ENCODE results near the gene BATF.

The BATF gene

DNA sequence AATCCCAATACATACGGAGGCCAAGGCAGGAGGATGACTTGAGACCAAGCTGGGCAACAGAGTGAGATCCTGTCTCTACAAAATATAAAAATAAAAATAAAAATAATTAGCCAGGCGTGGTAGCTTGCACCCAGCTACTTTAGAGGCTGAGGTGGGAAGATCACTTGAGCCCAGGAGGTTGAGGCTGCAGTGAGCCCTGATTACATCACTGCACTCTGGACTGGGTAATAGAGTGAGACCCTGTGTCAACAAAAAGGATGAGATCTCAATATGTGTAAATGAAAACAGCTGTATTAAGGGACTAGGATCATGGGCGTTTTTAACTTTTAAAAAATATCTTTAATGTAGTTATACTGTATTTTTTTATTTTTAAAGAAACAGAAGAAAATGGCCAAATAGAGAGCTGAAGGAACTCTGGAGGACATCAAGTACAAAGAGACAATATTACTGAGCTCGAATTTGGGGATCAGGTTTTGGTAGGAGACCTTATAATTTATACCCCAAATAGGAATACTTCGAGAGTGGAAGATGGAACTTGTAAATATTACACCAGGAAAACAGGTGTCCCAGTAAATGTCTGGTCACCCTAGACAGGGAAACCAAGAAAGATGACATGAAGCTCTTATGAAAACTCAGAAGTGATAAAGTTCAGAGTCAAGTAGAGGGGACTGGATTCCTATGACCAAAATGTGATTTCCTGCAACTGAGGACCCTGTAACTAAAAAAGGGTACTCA is 13.1 kb downstream of the BATF start:
- DNase-seq (ENCODE audit: low spot score): no peak

DNA sequence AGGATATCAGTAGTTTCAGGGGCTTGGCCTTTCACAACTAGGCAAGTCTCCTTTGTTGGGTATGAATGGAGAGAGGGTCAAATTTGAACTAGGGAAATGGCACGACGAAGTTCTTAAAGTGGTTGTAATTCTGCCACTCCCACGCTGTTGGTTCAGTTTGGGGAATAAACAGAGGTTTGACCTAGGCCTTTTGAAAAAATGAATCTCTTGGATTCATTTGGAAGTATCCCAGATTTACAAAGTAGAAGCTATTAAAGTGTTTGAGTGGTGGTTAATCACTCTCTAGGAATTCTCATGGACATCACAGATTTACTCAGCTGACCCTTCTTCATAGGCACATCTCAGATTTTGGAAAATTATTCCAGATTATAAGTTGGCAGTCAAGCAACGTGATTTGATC is 14.8 kb downstream of the BATF start:
- DNase-seq (ENCODE audit: low spot score): no peak

DNA sequence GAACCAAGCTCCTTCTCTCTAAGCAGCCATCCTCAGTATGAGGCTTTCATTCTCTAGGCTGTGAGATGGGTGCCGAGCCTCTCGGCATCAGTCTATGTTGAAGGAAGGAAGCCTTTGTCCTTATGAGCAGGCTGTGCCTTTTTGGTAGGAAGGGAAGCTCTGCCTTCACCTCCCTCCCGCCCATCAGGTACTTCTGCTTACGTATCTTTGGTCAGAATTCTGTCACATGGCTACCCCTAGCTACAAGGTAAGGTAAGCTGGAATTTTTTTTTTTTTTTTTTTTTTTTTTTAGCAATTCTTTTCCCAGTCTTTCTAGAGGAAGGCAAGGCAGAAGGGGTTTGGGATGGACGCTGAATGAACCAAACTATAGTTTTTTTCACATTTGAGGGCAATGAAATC is 16.9 kb downstream of the BATF start:
- DNase-seq (ENCODE audit: low spot score): no peak

DNA sequence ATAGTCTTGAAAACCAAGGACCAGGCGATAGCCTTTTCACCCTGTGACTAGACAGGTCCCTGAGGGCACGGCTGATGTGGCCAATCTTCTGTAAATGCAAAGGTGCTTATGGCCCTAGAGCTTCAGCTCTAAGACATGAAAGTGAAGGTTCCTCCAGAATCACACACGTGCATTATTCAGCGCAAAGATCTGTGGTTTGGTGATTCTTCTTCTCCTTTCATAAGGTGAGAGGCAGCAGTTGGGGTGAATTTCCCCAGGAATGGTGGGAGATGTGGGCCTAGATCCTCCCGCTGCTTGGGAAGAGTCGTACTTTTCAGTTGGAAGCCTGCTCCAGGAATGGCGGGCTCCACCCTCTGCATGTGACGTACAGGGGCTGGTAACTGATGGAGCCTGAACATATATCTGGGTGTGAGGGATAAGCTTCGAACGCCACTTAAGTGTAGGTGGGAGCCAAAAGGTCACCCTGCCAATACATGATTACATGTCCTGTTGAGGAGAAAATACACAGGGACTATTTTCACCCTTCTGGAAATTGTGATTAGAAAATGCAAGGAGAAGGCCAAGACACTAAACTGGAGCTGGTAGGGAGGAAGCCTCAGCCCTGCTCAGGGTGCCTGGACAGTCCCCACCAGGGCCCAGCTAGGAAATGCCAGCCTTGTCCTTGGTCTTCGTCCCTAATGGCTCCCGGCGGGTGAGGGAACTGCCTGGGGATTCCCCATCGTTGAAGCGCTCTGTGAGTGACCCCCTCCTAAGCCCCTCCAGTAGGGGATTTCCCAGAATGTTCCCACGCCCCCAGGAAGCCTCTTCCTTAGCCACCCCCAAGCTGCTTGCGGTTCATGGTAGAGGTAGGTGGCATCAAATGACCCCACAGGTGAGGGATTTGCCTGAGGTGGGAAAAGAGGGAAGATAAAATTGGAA is 17.6 kb downstream of the BATF start:
- DNase-seq (ENCODE audit: low spot score): no peak

DNA sequence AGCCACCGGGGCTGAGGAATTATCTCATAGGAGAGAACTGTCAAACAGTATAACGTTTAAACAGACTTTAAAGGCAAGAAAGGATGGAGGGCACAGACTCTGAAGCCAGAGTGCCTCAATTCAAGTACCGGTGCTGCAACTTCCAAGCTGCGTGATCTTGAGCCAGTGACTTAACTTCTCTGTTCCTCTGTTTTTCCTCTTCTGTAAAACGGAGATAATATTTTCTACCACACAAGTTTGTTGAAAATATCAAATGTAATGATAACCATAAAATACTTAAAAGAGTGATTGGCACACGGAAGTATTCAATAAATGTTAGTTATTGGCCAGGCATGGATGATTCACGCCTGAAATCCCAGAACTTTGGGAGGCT is 18.2 kb downstream of the BATF start:
- DNase-seq (ENCODE audit: low spot score): no peak

DNA sequence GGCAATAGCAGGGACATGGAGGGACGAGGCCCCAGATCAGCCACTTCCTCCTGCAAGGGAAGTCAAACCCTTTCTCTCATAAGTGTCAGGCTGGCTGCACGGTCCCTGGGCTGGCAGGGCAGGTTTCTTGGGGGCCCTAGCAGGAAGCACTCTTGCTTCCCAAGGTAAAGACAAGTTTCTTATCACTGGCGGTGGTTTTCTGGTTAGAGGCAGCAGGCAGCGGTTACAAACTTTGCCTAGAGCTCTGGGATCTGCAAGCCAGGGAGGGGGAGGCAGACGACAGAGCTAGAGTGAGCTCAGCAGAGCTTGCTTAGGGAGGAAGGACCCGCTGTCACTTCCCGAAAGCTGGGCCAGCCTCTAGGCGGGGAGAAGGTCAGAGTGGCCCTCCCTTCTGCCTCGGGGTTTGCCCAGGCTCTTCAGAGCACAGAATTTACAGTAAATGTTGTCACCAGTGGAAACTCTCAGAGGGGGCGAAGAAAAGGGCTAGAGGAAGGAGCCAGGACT is 20.4 kb downstream of the BATF start:
- peak; percentile 48 for DNase-seq (ENCODE audit: low spot score)

DNA sequence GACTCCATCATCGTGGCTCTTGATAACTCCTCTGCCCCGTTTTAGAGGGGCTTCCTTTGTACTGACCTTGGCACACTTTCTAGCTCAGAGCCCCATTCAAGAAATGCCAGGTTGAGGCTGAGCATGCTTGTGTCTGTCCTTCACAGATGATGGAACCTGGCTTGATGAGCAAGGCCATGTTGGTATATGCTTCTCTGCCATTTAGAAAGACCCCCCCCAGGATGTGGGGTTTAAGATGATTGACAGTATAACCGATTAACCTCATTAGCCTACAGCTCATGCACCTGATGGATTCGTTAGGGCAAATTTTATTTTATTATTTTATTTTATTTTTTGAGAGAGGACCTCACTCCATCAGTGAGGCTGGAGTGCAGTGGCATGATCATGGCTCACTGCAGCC is 21.0 kb downstream of the BATF start:
- no peak for DNase-seq (ENCODE audit: low spot score)

DNA sequence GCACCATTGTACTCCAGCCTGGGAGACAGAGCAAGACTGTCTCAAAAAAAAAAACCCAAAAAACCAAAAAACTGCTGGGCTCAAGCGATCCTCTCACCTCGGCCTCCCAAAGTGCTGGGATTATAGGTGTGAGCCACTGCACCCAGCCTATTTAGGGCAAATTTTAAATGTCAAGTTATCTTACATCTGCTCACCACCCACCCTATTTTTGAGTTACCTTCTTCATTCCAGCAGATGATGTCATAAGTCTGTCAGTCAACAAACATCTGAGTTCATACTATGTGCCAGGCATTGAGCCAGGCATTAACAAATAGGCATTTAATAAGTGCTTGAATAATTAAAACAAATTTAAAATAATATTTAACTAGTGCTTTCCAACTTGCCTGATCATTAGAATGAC is 21.5 kb downstream of the BATF start:
- no peak for DNase-seq (ENCODE audit: low spot score)

DNA sequence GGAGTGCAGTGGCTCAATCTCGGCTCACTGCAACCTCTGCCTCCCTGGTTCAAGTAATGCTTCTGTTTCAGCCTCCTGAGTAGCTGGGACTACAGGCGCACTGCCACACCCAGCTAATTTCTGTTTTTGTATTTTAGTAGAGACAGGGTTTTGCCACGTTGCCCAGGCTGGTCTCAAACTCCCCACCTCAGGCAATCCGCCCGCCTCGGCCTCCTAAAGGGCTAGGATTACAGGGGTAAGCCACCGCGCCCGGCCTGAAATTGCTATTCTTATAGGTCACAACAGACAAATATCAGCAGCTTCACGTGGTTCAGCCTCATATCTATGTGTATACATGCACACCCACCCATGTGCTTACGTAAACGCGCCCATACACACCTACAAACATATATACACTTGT is 23.6 kb downstream of the BATF start:
- DNase-seq (ENCODE audit: low spot score): no peak

DNA sequence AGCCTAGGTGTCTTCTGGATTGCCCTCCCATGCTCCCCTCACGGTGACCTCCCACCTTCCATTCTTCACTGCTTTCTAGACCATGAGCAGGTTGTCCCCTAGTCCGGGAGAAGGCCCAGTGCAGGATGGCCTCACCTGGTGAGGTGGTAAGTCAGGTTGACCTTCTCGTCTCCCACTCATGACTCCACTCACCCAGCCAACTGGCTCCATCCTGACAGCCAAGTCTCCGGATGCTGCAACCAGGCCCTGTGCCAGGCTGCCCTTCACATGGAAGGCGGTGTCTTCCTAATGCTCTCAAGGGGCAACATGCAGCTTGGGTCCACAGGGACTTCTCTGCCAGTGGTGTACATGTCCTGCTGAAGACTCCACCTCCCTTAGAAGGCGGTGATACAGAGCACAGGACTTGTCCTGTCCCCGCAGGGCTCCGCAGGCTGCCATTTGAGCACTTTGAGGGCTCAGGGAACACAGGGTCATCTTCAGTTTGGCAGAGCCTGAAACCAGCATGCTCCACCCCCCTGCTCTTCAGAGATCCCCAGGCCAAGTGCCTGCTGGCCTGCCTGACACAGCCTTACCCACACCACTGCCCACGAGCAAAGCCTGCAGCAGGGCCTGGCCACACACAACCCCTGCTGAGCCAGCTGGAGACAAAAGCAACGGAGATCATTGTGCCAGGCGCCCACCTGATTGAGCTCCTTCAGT is 25.4 kb downstream of the BATF start:
- DNase-seq (ENCODE audit: low spot score): no peak

DNA sequence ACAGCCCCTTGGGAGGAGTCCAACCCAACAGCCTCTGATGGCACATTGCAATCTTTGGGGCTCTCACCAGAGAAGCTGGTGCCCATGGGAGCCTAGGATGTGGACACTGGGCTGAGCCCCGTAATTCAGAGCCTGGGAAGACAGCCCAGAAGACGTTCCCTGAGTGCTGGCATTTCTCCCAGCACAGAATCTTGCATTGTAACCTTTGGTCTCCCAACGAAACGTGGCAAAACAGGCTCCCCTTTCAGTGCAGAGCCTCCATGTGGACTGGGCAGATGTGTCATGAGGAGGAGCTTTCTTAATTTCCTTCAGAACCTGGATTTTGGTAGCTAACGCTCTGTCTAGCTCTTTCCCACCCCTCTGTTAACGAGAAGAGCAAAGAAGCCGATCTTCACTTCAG is 26.3 kb downstream of the BATF start:
- no peak for DNase-seq (ENCODE audit: low spot score)

DNA sequence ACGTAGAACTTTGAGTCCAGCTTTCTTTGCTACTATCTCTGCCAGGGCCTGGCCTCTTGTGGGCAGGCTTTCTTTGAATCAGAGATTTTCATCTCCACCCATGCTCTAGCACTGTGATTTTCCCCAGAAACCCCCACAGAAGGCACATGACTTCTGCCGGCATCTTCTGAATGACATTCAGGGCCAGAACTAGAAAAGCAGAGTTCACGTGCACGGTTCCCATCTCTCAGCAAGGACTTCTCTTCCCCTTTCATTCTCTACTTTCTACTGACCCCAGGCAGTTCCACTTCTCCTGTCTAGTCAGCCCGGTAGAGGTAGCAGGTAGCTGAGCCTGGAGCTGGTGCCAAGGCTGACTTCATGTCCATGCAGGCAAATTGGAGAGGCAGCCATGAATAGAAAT is 26.9 kb downstream of the BATF start:
- DNase-seq (ENCODE audit: low spot score): no peak

DNA sequence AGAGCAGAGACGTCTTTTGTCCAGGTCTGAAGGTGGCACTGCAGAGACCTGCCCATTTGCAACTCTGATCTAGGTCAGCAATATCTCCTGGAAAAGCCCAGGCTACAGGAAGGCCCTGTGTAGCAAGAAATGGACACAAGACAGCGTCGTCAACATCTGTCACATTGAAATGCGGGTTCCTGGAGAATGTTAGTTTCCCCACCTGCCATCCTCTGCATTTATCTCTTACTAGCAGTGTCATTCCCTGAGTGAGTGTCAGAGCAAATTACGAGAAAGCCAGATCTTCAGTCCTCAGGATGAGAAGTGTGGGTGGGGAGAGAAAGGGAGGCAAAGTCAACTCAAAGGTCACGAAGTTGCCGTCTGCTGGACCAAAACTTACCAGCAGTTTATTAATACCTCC is 28.8 kb downstream of the BATF start:
- no peak for DNase-seq (ENCODE audit: low spot score)

DNA sequence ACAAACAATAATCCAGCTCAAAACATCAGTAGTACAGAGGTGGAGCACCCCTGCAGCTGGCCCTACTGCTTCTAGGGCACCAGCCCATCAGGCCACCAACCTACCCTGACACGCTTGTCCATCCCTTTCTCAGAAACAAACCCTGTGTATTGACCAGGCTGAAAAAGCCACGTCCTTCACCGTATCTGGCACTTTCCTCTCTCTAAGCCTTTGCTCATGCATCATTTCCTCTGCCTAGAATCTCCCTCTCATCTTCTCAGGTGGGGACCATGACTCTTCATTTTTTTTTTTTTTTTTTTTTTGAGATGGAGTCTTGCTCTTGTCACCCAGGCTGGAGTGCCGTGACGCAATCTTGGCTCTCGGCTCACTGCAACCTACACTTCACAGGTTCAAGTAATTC is 30.9 kb downstream of the BATF start:
- DNase-seq (ENCODE audit: low spot score): no peak

DNA sequence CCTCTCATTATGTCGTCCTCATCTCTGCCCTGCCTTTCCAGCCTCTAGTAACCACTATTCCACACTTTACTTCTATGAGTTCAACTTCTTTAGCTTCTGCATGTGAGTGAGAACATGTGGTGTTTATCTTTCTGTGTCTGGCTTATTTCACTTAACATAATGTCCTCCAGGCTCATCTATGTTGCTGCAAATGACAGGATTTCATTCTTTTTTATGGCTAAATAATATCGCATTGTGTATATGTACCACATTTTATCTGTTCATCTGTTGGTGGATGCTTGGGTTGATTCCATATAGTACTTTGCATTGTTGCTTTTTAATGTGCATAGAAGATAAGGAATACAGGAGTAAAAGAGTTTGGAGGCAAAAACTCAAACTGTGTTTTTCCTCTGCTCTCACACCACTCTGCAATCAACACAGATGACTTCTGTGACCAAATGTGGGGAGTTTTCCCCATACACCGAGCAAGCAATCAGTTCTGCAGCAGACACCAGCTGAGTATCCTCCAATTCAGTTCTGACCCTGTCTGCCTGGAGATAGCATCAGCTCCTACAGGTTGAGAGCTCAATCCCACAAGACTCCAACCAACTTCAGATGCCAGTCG is 31.6 kb downstream of the BATF start:
- DNase-seq (ENCODE audit: low spot score): no peak

DNA sequence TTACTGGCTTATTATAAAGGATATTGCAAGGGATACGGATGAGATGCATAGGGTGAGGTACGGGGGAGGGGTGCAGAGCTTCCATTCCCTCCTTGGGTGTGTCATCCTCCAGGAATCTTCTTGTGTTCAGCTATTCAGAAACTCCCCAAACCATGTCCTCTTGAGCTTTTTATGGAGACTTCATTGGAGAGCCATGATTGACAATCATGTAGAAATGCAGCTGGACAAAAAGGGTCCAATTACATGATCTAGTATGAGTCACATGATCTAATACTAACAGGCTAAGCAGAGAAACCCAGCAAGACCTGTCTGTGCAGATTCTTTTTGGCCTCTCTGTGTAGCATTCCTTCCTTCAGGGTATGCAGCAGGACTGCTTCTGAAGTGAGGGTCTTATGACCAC is 32.2 kb downstream of the BATF start:
- no peak for DNase-seq (ENCODE audit: low spot score)

DNA sequence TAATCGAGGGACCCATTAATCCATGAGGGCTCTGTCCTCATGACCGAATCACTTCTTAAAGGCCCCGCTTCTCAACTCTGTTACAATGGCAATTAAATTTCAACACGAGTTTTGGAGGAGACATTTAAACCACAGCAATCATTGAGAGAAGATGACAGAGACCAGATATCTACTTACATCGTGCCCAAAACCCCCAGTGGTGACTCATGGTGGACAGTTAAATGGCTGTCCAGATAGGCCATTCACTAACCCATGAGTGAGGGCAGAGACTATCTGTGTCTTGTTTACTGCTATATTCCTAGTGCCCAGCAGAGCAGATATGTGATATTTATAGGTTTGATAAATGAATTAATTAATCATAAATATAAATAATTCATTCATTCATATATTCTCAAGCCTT is 36.2 kb downstream of the BATF start:
- DNase-seq (ENCODE audit: low spot score): no peak

DNA sequence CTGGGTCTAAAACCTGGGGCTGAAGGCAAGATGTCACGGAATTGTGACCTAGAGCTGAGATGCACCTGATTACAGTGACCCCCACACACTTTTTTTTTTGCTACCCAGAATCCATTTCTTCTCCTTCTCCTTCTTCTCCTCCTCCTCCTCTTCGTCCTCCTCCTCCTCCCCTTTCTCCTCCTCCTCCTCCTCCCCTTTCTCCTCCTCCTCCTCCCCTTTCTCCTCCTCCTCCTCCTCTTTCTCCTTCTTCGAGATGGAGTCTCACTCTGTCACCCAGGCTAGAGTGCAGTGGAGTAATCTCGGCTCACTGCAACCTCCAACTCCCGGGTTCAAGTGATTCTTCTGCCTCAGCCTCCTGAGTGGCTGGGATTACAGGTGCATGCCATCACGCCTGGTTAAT is 36.8 kb downstream of the BATF start:
- DNase-seq (ENCODE audit: low spot score): no peak

DNA sequence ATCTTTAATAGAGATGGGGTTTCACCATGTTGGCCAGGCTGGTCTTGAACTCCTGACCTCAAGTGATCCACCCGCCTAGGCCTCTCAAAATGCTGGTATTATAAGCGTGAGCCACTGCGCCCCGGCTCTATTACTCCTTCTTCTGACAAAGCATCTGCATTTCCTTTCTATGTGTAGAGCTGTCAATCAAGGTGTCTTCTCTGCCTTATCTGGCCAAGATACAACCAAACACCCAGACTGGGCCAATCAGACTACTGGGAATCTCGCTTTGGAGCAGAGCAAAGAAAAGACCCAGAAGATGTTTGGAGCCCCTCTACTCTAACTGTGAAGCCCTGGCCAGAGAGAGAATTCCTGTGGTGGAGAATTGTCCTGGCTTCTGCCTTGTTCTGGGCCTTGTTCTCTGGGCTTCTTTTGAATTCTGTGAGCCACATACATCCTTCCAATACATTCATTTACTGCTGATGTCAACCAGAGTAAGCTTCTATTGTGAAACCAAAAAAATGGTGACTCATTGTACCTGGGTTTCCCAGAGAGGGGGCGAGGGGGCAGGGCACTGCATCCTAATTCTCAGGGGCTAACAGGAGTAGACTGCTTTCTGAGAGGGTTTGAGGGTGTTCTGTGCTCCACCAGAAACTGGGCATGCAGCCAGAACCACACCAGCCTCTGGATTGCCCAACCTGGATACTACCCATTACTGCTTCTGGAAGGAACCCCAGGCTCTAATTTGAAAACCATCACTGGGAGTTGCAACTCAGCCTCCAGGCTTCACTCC is 37.4 kb downstream of the BATF start:
- DNase-seq (ENCODE audit: low spot score): no peak

DNA sequence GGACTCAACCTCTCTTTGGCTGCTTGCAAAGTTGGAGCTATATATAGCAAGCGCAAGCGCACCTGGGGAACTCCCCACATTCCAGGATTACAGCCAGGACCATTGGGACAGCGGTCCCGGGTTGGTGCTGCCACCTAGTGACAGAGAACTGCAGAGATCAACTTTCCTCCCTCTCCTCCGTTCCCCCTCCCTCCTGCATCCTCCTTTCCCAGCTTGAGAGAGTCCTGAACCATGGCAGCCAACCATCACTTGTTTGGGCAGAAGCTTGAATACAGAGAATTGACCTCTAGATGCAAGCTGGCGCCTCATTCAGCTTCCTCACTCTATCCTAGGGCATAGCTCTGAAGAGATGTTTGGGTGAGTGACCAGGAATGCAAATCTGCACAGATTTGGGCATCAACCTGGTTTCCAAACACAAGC is 38.8 kb downstream of the BATF start:
- peak; percentile 84 for DNase-seq (ENCODE audit: low spot score)

DNA sequence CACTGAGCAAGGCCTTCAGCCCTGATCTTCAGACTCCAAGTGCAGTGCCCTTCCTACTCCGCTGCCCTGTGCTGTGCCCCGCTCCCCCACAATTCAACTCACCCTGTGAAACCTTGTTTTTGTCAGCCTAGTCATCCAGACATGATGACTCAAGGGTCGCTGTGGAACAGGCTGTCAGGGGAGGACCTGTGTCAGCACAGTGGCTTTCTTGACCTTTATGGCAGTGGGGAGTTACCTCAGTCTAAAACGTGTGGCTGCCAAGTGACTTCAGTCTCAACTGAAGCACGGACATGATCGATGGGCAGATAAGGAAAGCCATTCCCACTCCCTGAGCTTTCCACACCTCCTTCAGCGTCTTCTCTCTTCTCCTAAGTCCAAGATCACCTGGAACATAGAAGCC is 39.8 kb downstream of the BATF start:
- no peak for DNase-seq (ENCODE audit: low spot score)

DNA sequence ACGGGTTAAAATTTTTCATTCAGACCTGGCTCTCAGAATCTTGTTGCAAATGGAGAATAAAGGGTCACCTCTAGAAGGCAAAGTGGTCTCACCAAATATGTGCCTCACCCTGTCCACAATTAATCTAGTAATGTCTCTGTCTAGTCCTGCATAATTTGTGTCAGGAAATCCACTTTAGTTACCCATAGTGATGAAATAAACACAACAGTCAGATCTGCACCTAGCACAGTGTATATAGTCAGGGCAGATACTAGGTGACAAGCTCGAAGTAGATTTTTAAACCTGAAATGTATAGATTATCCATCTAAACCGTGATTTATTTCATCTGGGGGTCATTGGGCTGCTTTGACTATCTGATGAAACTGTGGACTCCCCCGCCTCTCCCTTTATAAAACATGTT is 40.2 kb downstream of the BATF start:
- DNase-seq (ENCODE audit: low spot score): no peak
